Measurements from ENCODE around the gene ZIC5. TPM values are rescaled to one million over a fixed set of nuclear protein-coding genes. Genes with fewer than 3 reads are reported as not detected.
A peak's percentile ranks its signal among the peaks of the same experiment; 100 is the strongest.

Gene ZIC5
- total and polyA plus RNA-seq, 2 of the 13 experiments (the other 11 are each of a cell fraction or from before 2014, with no cell fraction given) = 0.02 to 0.07 TPM

GRCh38 chr13:99941086-99941485 is 30.5 kb downstream of the ZIC5 start (continued):
- TF ChIP-seq SP4 (CRISPR knock-in tag; IDR thresholded peaks at IDR 0.05) = no peak
- no peak; the same call in 1 of the 2 replicates for TF ChIP-seq MAX (IDR thresholded peaks at IDR 0.05)
- no peak for TF ChIP-seq GPN1 (CRISPR knock-in tag; IDR thresholded peaks at IDR 0.05; ENCODE audit: borderline replicate concordance)
- TF ChIP-seq ZNF557 (CRISPR knock-in tag; IDR thresholded peaks at IDR 0.05) = no peak; the same call in 1 of the 2 replicates
- no peak for TF ChIP-seq PCBP1 (IDR thresholded peaks at IDR 0.05; ENCODE audit: borderline replicate concordance, low read depth, low read length)
- no peak for TF ChIP-seq DBP (CRISPR knock-in tag; IDR thresholded peaks at IDR 0.05; ENCODE audit: not compliant biosample characterization)
- 0 out of 2 replicates have a peak, but pooled peaks have one; percentile 35 for TF ChIP-seq ZNF775 (CRISPR knock-in tag; IDR thresholded peaks at IDR 0.05; ENCODE audit: borderline replicate concordance)
- no peak for TF ChIP-seq POLR2AphosphoS2 (IDR thresholded peaks at IDR 0.05; ENCODE audit: low read depth, low read length)
- TF ChIP-seq NFYC (CRISPR knock-in tag; IDR thresholded peaks at IDR 0.05) = no peak
- no peak for TF ChIP-seq PHF8 (CRISPR knock-in tag; IDR thresholded peaks at IDR 0.05)
- peak; percentile 84 for TF ChIP-seq ETV5 (CRISPR knock-in tag; IDR thresholded peaks at IDR 0.05; ENCODE audit: borderline replicate concordance)
- no peak for TF ChIP-seq PRDM4 (CRISPR knock-in tag; IDR thresholded peaks at IDR 0.05; ENCODE audit: borderline replicate concordance)
- no peak for TF ChIP-seq MAF1 (CRISPR knock-in tag; IDR thresholded peaks at IDR 0.05; ENCODE audit: borderline replicate concordance)
- peak; percentile 93 for TF ChIP-seq ZNF609 (CRISPR knock-in tag; IDR thresholded peaks at IDR 0.05; ENCODE audit: borderline replicate concordance)
- TF ChIP-seq TFDP1 (CRISPR knock-in tag; IDR thresholded peaks at IDR 0.05; ENCODE audit: borderline replicate concordance) = no peak
- no peak for TF ChIP-seq ZBTB49 (CRISPR knock-in tag; IDR thresholded peaks at IDR 0.05; ENCODE audit: borderline replicate concordance)
- no peak for TF ChIP-seq TMF1 (CRISPR knock-in tag; IDR thresholded peaks at IDR 0.05; ENCODE audit: low read depth)
- no peak for TF ChIP-seq CCDC6 (CRISPR knock-in tag; IDR thresholded peaks at IDR 0.05)
